AG04449 (cell line): ENCODE results near the gene SLC24A4.

Source experiments
- CTCF ChIA-PET: fragments of 350-600 bp; formaldehyde crosslinking; extraction: SDS; loops from one replicate; lab custom pipeline; 2021; ENCODE audit warnings: antibody characterized with exemption; lab: Yijun Ruan, JAX
- POLR2A ChIA-PET: fragments of 400-600, 350-600 bp; formaldehyde crosslinking; extraction: SDS; loops from one replicate; lab custom pipeline; 2020; ENCODE audit warnings: antibody characterized with exemption, inconsistent platforms; lab: Yijun Ruan, JAX
- DNase-seq: peaks from one replicate; pipeline ENCODE4 v3.0.0-alpha.2; 2010; ENCODE audit warnings: low read depth, low spot score
- H3K4me3 ChIP-seq: 2 replicates; pipeline ENCODE4 v1.5.1; 2011; ENCODE audit warnings: low read depth, mild to moderate bottlenecking, control low read depth, low read length
- CTCF ChIP-seq: IDR thresholded peaks from one replicate; pipeline ENCODE4 v1.5.1; 2011; ENCODE audit warnings: mild to moderate bottlenecking, moderate library complexity, low read length, control low read depth, inconsistent platforms; ENCODE audit not compliant: insufficient read depth; ENCODE audit errors: missing control alignments

Gene SLC24A4

GRCh38 chr14:92383805-92384204 is 60.8 kb downstream of the SLC24A4 start:
- POLR2A ChIA-PET: no interaction called here
- DNase-seq: no peak
- H3K4me3 ChIP-seq: no peak overlapping the region
- TF ChIP-seq CTCF: no peak
- CTCF ChIA-PET: no interaction called here

GRCh38 chr14:92384461-92385133 is 61.6 kb downstream of the SLC24A4 start:
- no peak overlapping the region for H3K4me3 ChIP-seq
- POLR2A ChIA-PET: no interaction called here
- TF ChIP-seq CTCF: no peak
- CTCF ChIA-PET: no interaction called here
- no peak for DNase-seq

GRCh38 chr14:92385561-92385960 is 62.6 kb downstream of the SLC24A4 start:
- POLR2A ChIA-PET: no interaction called here
- CTCF ChIA-PET: no interaction called here
- no peak overlapping the region for H3K4me3 ChIP-seq
- TF ChIP-seq CTCF: no peak
- no peak for DNase-seq

GRCh38 chr14:92386165-92386564 is 63.2 kb downstream of the SLC24A4 start:
- no peak for TF ChIP-seq CTCF
- no peak overlapping the region for H3K4me3 ChIP-seq
- ChIA-PET CTCF (no interaction called here), POLR2A (no interaction called here)
- no peak for DNase-seq

- ChIA-PET POLR2A (no interaction called here), CTCF (no interaction called here)
- no peak for DNase-seq
- no peak overlapping the region for H3K4me3 ChIP-seq
- TF ChIP-seq CTCF: no peak
These were observed 63.7 kb downstream of the SLC24A4 start for GRCh38 chr14:92386637-92387036.

GRCh38 chr14:92387578-92387977 is 64.6 kb downstream of the SLC24A4 start:
- TF ChIP-seq CTCF: no peak
- H3K4me3 ChIP-seq: no peak overlapping the region
- DNase-seq: no peak
- ChIA-PET CTCF (no interaction called here), POLR2A (no interaction called here)
